NCI-H2227 (cell line): Measurements from ENCODE around the gene GLRA1.
"Not testable (repeated sequence)": the region's sequence is repeated elsewhere in the genome, so short reads cannot be mapped to it uniquely, and the experiment has no call there.

ENCODE experiments used
- DNase-seq: peaks from one replicate; lab custom pipeline; 2025; ENCODE audit not compliant: unreplicated experiment; lab: John Stamatoyannopoulos, UW

Gene GLRA1

DNA sequence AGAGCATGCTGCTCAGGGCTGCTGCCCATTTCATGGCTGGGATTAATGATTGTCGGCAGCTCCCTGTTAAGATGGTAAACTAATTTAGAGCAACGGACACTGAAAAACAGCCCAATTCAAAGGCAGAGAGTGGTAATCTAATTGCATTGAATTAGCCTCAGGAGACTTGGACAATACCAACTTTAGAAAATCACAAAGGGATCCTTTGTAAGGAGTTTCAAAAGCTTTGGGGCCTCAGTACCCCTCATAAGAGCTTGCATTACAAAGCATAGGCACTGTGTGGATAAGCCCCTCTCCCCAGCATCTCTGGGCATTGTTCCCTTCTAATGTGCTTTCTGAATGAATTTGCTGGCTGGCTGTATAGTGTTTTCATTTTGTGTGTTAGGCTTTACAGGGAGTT lies 6.7 kb downstream of the GLRA1 start:
- DNase-seq = no peak

DNA sequence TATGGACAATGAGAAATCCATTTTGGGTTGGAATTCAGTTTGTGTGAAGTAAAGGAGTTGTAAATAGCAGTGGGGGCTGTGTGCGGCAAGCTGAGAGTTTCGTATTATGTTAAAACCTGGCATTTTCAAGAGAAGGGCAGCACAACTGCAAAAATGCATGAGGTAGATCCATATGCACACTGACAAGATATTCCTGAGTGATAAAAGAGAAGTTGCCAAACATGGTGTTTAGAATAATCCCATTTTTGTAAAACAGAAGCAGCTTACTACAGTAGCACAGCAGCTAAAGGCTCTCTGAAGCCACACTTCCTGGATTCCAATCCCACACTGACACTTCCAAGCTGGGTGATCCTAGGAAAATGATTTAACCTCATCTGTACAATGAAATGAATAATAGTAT lies 11.2 kb downstream of the GLRA1 start:
- no peak for DNase-seq

DNA sequence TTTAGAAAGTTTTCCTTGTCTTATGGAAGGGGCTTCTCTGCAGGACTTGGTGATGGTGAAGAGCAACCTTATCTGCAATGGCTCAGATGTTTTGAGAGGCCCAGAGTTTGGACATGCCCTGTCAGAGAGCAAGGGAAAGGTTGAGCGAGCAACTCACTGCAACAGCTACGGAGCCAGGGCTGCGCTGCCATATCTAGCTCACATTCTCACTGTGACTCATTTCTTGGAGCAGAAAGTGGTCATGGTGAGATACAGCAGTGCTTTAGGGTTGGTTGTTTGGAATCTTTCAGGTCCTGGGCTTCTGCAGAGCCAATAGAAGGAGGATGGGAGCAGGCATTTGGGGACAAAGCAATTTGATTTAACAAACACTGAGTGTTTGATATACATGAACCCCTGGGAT lies 12.3 kb downstream of the GLRA1 start:
- no peak for DNase-seq

DNA sequence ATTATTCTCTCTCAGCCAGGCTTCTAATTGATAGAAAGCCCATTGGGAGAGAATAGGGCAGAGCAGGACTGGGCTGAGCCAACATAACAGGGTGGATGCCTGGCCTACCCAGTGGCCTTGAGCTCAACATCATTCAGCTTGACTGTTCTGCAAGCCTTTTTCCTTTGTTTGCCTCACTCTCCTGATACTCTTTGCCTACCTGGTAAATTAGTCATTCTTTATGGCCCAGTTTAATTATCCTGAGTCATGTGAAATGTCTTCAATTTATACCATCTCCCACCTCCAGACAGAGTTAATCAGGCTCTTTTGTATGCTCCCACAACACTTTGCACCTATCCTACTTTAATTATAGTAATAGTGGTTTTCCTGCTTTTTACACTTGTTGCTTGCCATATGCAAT lies 13.6 kb downstream of the GLRA1 start:
- DNase-seq = no peak

DNA sequence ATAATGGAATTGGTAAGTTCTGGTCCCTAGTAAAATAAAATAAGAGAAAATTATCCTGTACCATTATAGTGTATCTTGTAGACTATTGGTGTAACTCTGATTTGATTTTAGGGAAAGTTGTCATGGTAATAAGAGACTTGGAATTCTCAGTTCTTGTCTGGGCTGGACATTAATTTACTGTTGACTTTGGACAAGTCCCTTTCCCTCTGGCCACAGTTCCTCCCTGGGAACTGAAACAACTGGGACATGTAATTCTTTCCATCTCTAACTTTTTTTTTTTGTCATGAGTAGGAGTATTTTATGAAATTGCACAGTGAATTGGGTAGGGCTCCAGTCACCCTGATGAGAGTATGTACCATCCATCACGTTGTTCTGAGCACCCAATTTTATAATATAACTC lies 15.0 kb downstream of the GLRA1 start:
- DNase-seq = no peak

DNA sequence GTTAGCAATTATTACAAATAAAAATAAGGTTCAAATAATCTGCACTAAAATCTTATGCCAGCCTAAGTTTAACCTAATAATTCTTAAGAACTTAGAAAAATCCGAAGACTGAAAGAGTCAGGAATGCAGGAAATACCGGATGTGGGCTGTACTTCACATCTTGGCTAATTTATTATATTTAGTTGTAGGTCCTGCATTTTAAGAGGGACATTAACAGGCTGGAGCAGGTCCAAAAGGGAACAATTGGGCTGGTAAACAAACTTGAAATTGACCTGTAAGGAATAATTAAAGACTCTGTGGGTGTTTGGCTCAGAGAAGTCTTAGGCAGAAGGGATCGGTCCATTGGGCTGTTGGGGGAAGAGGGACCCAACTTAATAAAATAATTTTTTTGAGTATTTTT lies 18.4 kb downstream of the GLRA1 start:
- DNase-seq = no peak

DNA sequence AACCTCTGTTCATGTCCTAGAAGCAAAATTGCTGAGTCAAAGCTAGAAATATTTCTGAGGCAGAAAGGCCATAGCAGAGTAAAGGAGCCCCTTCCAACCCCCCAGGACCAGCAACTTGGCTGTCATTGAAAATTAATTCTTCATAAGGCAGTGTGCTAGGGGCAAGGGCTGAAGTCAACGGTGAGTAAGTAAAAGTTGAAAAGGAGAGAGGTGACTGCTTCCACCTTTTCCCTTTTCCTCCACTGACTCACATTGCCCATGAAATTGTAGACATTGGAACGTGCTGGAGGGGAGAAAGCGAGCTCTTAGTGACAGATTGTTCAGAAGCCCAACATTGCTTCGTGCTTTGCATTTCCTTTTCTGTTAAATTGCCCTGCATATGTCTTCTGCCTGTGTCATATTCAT lies 19.1 kb downstream of the GLRA1 start:
- DNase-seq = no peak

DNA sequence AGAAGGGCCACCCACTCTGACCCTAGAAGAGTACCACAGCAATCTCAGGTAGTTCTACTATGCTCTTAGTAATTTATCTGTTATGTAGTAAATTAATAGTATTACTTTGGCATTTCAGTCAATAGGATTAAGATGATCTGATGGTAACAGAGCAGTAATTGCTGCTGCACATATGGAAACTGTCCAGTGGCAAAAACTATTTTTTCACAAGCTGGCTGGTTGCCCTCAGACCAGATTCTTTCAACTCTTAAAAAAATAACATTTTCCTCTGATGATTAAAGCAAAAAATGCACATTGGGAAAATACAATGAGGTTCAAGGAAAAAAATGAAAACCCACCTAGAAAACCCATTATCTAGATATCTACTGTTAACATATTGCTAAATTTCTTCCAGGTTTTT lies 19.7 kb downstream of the GLRA1 start:
- no peak for DNase-seq

DNA sequence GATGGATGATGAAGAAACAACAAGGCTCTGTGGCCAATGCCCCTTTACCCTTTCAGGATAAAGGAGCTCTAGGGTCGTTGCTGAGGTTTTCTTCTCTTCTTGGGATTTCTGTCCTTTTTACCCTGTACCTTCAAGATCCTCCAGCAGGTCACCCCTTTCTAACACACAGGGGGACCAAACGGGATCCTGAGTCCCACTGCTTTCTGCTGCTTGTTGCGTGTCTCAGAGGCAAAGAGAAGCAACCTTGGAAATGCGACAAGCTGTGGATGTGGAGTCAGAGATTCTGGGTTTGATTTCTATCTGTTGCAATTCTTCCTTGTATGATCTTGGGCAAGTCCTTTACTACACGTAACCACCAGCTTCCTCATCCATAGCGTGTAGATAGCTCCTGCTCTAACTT lies 20.5 kb downstream of the GLRA1 start:
- no peak for DNase-seq

DNA sequence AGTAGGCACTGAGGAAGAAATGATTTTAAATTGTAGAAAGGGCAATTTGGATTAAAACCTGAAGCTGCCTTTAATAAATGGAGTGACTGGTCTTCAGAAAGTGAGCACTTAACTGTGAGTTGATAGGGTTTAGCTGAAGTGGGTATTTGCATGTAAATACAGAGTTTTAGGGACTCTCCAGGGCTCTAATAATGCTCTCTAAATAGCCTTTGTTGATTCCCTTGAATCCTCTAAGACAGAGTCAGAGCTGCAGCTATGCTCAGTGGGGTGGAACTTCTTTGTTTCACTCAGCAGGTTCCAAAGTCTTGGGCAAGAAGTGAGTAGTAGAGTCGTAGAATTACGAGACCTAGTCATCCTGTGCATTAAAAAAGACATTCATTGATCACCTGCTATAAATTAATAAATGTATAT lies 21.4 kb downstream of the GLRA1 start:
- DNase-seq = peak; percentile 24

DNA sequence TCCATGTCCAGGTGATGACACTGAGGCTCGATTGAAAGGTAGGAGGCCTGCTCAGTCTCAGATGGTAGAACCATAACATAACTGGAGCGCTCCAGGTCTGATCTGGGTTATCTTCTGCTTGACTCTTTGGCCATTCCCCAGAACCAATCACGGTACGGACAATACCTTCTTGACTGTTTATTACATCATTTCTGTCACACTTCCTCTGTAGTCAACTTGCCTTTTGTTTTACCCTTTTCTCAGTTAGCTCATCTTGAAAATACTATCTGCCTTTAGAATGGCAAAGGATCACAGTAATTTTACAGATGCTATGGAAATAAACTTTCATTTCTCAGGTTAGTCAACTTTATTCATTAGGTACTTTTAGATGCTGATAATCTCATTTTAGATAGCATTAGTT lies 22.4 kb downstream of the GLRA1 start:
- no peak for DNase-seq

DNA sequence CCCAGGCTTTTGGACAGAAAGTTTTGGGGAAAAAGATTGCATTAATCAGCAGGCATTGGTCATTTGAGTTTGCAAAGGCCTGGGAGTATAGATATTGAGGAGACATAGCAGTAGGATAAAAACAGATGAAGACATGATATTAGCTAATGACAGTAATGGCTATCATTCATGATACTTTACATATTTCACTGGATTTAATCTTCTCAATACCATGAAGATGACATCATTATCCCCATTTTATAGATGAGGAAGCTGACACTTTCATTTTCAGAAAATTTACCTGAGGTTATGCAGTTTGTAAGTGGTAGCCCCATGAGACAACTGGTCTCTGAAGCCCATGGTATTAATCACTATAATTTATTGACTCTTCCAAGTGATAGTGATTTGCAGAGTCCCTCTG lies 23.0 kb downstream of the GLRA1 start:
- no peak for DNase-seq

DNA sequence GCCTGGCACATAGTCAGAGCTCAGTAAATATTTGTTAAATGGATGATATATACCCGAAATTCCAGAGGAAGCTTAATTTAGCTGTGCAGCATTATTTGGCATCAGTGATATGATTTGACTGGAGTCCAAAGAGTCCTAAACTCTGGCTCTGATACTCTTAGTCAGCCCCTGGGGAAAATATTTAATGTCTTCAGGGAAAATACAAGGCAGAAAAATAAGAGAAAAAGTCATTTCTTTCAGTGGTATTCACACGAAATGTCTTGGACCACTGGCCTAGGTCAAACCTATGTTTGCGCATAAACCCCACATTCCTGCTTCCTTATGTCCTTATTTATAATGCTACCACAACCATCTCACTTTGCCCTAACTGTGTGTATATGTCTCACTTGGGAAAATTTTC lies 23.8 kb downstream of the GLRA1 start:
- DNase-seq = no peak

DNA sequence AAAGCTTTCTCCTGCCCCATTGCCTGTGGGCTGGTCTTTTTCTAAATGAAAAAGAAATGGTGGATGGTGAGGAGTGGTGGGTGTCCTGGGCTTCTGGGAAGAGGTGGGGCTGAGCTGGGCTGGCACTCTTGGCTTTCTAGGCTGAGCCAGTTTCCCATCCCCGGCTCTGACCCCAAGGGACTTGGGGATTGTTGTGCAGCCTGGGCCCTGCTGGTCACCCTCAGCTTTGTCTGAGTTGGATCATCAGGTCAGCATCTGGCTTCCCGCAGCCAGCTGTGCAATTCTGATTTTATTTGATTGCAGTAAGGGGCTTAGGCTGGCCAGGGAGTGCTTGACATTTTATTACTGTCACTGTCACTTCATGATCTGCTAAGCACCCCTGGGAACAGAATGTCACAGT lies 25.3 kb downstream of the GLRA1 start:
- DNase-seq = no peak

DNA sequence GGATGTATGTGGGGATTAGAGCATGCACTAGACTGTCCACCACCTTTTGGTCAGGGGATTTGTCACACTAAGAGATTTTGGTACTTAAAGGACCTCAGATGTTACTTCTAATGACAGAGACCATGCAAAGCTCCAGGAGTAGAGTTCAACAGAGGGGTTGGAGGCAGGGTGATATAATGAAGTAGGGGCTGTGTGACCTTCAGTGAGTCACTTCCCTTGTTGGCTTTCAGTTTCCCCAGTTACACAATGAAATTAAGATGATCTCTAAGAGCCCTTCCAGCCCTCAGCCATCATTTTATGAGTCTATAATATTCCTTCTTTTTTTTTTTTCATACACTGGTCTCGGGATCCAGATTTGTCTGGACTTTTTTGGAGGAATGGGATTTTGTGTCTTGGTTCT lies 26.8 kb downstream of the GLRA1 start:
- no peak for DNase-seq

DNA sequence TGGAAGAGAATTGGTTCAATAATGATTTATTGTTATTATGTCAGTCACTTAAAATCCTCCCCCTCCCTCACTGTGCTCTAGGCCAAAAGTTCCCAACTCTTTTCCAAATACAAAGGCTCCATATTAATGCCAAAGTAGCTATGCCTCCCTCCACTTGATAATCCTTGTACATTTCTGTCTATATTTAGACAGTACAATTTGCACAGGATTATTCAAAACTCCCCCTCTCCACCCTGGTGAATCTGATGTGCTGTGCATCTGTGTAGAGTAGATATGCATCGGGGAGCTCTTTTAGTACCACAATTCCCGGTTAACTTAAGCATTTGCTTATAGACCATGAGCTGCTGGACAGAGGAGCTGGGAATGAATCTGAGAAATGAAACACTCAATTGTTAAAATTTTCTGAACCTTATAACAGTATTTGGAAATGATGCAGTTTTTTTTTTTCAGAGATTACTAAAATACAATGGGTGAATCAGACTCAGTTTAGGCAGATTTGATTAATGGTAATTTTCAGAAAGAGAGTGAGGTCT lies 27.6 kb downstream of the GLRA1 start:
- no peak for DNase-seq

DNA sequence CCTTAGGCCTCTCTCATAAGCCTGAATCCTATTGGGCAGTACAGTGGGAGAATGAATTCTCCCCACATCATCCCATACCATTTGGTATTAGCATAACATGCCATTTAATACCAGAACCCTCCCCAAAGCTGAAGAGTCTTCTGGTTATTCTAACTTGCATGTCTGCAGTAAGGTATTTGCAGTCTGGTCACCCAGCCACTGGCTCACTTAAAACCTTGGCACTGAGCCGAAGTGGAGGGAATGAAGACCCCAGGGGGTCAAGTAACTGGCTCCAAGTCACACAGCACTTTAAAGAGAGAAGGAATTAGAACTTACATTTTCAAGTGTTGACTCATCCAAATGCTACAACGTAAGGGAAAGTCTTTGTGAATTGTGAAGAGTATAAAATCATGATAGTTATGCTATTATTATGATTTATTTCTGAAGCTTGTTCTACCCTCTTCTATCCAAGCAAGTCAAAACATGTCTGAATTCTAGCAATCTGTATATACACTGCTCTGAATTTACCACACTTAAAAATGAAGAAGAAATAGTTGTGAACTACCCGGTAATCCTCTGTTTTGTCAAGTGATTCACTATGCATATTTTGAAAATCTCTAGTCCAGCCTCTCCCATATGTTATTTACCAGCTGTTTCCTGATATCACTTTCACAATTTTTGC lies 28.5 kb downstream of the GLRA1 start:
- DNase-seq = peak; percentile 51

DNA sequence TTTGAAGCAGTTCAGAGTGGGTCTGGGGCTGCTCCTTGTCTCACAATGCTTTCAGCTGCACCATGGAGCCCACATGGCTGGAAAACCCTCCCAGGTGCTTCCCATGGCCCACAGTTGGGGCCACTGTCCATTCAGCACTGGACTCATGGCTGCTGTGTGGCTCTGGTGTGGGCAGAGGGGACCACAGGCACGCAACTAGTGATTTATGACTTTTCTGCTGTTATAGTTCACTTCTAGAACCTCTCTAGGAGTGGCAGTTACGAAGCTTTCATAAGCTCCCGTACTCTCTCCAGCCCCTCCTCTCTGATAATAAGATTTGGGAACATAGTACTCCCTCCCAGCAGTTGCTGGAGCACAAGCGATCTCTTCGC lies 29.0 kb downstream of the GLRA1 start:
- no peak for DNase-seq

DNA sequence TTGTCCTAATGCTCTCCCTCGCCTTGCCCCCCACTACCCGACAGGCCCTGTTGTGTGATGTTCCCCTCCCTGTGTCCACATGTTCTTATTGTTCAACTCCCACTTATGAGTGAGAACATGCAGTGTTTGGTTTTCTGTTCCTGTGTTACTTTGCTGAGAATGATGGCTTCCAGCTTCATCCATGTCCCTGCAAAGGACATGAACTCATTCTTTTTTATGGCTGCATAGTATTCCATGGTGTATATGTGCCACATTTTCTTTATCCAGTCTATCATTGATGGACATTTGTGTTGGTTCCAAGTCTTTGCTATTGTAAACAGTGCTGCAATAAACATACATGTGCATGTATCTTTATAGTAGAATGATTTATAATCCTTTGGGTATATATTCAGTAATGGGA lies 31.2 kb downstream of the GLRA1 start:
- not testable (repeated sequence) for DNase-seq

DNA sequence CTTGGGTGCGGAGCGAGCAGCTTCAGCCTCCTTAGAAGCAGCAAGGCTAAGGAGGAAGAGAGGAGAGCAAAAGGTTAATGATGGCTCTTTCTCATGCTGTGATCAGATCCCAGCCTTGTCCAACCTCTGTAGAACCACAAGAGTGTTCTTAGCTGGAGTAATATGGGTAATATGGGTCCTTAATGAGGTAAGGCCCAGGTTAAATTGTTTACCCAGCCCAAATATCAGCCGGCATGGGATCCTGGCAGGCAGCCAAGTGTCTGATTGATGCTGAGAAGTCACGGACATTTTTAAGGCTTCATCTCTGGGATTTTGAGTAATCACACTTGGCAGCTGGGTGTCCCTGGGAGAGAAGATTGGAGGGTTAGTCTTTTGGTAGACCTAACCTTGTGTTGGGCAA lies 32.3 kb downstream of the GLRA1 start:
- peak; percentile 60 for DNase-seq

DNA sequence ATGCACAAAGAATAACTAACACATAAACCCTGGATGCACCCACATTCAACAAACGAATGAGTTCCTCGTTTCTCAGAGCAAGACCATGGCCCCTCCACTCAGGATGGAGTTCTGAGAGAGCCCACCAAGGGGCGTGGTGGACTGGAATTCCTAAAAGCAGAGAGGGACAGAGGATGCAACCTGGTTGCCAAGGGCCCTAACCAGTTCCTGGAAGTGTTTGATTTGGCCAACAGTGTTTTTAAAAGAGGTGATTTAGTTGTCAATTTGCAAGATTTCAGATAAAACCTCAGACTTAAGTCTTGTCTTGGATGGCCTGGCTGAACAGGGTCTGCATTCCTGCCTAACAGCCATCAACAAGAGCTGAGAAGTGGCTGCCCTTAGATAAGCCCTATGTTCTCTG lies 34.4 kb downstream of the GLRA1 start:
- DNase-seq = no peak

DNA sequence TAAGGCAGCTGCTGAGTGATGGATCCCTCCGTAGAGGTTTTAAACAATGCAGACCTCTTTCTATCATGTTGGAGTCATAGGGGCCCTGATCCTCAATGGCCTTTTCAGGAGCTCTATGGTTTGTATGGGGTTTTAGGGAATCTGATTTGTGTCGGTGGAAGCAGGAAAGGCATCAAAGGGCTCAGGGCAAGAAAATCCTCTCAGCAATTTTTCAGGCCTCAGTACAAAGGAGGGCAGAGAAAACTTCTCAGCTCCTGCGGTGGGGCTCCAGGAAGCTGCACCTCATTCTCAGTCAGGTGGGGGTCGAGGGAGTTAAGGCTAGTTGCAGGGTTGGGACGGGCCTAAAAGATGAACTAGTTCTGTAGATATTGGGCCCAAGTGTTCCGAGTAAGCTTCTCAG lies 35.0 kb downstream of the GLRA1 start:
- no peak for DNase-seq

DNA sequence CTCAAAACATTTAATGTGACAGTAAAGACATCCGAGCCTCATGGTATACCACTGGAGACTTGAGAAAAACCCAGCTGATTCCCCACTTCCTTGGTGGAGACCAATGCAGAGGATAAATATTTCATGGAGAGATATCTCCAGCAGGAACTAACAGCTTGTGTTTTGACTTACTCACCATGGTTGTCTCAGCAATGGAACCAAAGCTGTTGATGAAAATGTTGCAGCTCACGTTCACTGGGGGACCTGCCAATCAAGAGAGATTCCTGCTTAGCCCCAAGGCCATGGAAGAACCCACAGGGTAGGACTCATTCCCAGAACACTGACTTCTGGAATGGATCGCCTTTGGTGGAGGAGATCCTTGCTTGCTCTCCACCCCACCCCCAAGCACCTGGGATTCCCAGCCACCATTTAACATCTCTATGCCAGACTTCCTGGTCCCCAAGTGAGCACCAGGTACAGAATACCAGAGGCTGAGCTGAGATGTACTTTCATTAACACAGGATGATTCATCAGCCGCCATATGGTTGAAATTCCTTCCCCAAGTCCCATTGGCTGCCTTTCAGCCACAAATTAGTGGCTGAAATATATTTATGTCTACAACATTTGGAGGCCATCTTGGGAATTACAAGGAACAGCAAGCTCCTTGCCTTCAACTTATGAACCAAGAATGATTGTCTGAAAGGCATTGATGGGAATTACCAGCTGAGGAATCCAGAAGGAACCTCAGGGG lies 37.9 kb downstream of the GLRA1 start:
- no peak for DNase-seq
